ENCODE measurements around the gene FA2H. TPM values are rescaled to one million over a fixed set of nuclear protein-coding genes. Genes with fewer than 3 reads are reported as not detected.

FA2H gene
- total RNA-seq, 1 donor = 0.42 TPM

- Histone ChIP-seq H3K4me3 (ENCODE audit: low read length) (no peak overlapping the region), H3K27me3 (ENCODE audit: insufficient read depth, low read length) (no peaks in the 10 kb centered on the region), H3K9me3 (ENCODE audit: low read depth, low read length) (no peaks in the 10 kb centered on the region), H3K4me1 (ENCODE audit: insufficient read depth, low read length) (no peaks in the 10 kb centered on the region)
Measured at GRCh38 chr16:74759564-74759963, 15.1 kb downstream of the FA2H start.

GRCh38 chr16:74758801-74759200 is 15.8 kb downstream of the FA2H start:
- Histone ChIP-seq H3K9me3 (ENCODE audit: low read depth, low read length) (no peaks in the 10 kb centered on the region), H3K4me1 (ENCODE audit: insufficient read depth, low read length) (no peaks in the 10 kb centered on the region), H3K27me3 (ENCODE audit: insufficient read depth, low read length) (no peaks in the 10 kb centered on the region), H3K4me3 (ENCODE audit: low read length) (no peak overlapping the region)

- Histone ChIP-seq H3K27me3 (ENCODE audit: insufficient read depth, low read length) (no peaks in the 10 kb centered on the region), H3K4me3 (ENCODE audit: low read length) (no peak overlapping the region), H3K9me3 (ENCODE audit: low read depth, low read length) (no peaks in the 10 kb centered on the region), H3K4me1 (ENCODE audit: insufficient read depth, low read length) (no peaks in the 10 kb centered on the region)
Measured at GRCh38 chr16:74757349-74757748, 17.3 kb downstream of the FA2H start.

GRCh38 chr16:74756203-74756602 is 18.4 kb downstream of the FA2H start:
- Histone ChIP-seq H3K4me3 (ENCODE audit: low read length) (no peak overlapping the region), H3K9me3 (ENCODE audit: low read depth, low read length) (no peaks in the 10 kb centered on the region), H3K4me1 (ENCODE audit: insufficient read depth, low read length) (no peaks in the 10 kb centered on the region), H3K27me3 (ENCODE audit: insufficient read depth, low read length) (no peaks in the 10 kb centered on the region)

- H3K4me1 ChIP-seq (ENCODE audit: insufficient read depth, low read length) = no peaks in the 10 kb centered on the region
- no peaks in the 10 kb centered on the region for H3K9me3 ChIP-seq (ENCODE audit: low read depth, low read length)
- no peak overlapping the region for H3K4me3 ChIP-seq (ENCODE audit: low read length)
- H3K27me3 ChIP-seq (ENCODE audit: insufficient read depth, low read length) = no peaks in the 10 kb centered on the region
Measured at GRCh38 chr16:74753180-74753579, 21.4 kb downstream of the FA2H start.

- H3K4me3 ChIP-seq (ENCODE audit: low read length) = no peak overlapping the region
- H3K9me3 ChIP-seq (ENCODE audit: low read depth, low read length) = no peaks in the 10 kb centered on the region
- H3K27me3 ChIP-seq (ENCODE audit: insufficient read depth, low read length) = no peaks in the 10 kb centered on the region
- no peaks in the 10 kb centered on the region for H3K4me1 ChIP-seq (ENCODE audit: insufficient read depth, low read length)
Measured at GRCh38 chr16:74752756-74753155, 21.9 kb downstream of the FA2H start.

- H3K4me1 ChIP-seq (ENCODE audit: insufficient read depth, low read length) = no peaks in the 10 kb centered on the region
- no peaks in the 10 kb centered on the region for H3K9me3 ChIP-seq (ENCODE audit: low read depth, low read length)
- no peak overlapping the region for H3K4me3 ChIP-seq (ENCODE audit: low read length)
- no peaks in the 10 kb centered on the region for H3K27me3 ChIP-seq (ENCODE audit: insufficient read depth, low read length)
Measured at GRCh38 chr16:74752258-74752657, 22.4 kb downstream of the FA2H start.

GRCh38 chr16:74751658-74752057 is 23.0 kb downstream of the FA2H start:
- H3K9me3 ChIP-seq (ENCODE audit: low read depth, low read length) = no peaks in the 10 kb centered on the region
- no peaks in the 10 kb centered on the region for H3K4me1 ChIP-seq (ENCODE audit: insufficient read depth, low read length)
- H3K4me3 ChIP-seq (ENCODE audit: low read length) = no peak overlapping the region
- H3K27me3 ChIP-seq (ENCODE audit: insufficient read depth, low read length) = no peaks in the 10 kb centered on the region

- Histone ChIP-seq H3K9me3 (ENCODE audit: low read depth, low read length) (no peaks in the 10 kb centered on the region), H3K4me1 (ENCODE audit: insufficient read depth, low read length) (no peaks in the 10 kb centered on the region), H3K4me3 (ENCODE audit: low read length) (no peak overlapping the region), H3K27me3 (ENCODE audit: insufficient read depth, low read length) (no peaks in the 10 kb centered on the region)
Measured at GRCh38 chr16:74749291-74750055, 25.1 kb downstream of the FA2H start.

GRCh38 chr16:74748616-74749026 is 26.0 kb downstream of the FA2H start:
- Histone ChIP-seq H3K27me3 (ENCODE audit: insufficient read depth, low read length) (no peaks in the 10 kb centered on the region), H3K9me3 (ENCODE audit: low read depth, low read length) (no peaks in the 10 kb centered on the region), H3K4me1 (ENCODE audit: insufficient read depth, low read length) (no peaks in the 10 kb centered on the region), H3K4me3 (ENCODE audit: low read length) (no peak overlapping the region)

- Histone ChIP-seq H3K4me1 (ENCODE audit: insufficient read depth, low read length) (no peaks in the 10 kb centered on the region), H3K4me3 (ENCODE audit: low read length) (no peak overlapping the region)
Measured at GRCh38 chr16:74747716-74748615, 26.7 kb downstream of the FA2H start.

GRCh38 chr16:74745926-74746325 is 28.7 kb downstream of the FA2H start:
- Histone ChIP-seq H3K27me3 (ENCODE audit: insufficient read depth, low read length) (no peaks in the 10 kb centered on the region), H3K9me3 (ENCODE audit: low read depth, low read length) (no peaks in the 10 kb centered on the region), H3K4me3 (ENCODE audit: low read length) (no peak overlapping the region), H3K4me1 (ENCODE audit: insufficient read depth, low read length) (no peaks in the 10 kb centered on the region)

More at GRCh38 chr16:74747716-74748615, 26.7 kb downstream of the FA2H start:
- Histone ChIP-seq H3K9me3 (ENCODE audit: low read depth, low read length) (no peaks in the 10 kb centered on the region), H3K27me3 (ENCODE audit: insufficient read depth, low read length) (no peaks in the 10 kb centered on the region)

- no peak overlapping the region for H3K4me3 ChIP-seq (ENCODE audit: low read length)
- H3K9me3 ChIP-seq (ENCODE audit: low read depth, low read length) = no peaks in the 10 kb centered on the region
- H3K27me3 ChIP-seq (ENCODE audit: insufficient read depth, low read length) = no peaks in the 10 kb centered on the region
- H3K4me1 ChIP-seq (ENCODE audit: insufficient read depth, low read length) = no peaks in the 10 kb centered on the region
Measured at GRCh38 chr16:74745109-74745615, 29.5 kb downstream of the FA2H start.

- H3K9me3 ChIP-seq (ENCODE audit: low read depth, low read length) = no peaks in the 10 kb centered on the region
- H3K4me1 ChIP-seq (ENCODE audit: insufficient read depth, low read length) = no peaks in the 10 kb centered on the region
Measured at GRCh38 chr16:74744566-74744965, 30.1 kb downstream of the FA2H start.

GRCh38 chr16:74743668-74744299 is 30.8 kb downstream of the FA2H start:
- no peaks in the 10 kb centered on the region for H3K9me3 ChIP-seq (ENCODE audit: low read depth, low read length)
- H3K4me3 ChIP-seq (ENCODE audit: low read length) = no peak overlapping the region
- H3K27me3 ChIP-seq (ENCODE audit: insufficient read depth, low read length) = no peaks in the 10 kb centered on the region
- no peaks in the 10 kb centered on the region for H3K4me1 ChIP-seq (ENCODE audit: insufficient read depth, low read length)

More at GRCh38 chr16:74744566-74744965, 30.1 kb downstream of the FA2H start:
- Histone ChIP-seq H3K4me3 (ENCODE audit: low read length) (no peak overlapping the region), H3K27me3 (ENCODE audit: insufficient read depth, low read length) (no peaks in the 10 kb centered on the region)
